Neural cell (in vitro differentiated cells): ENCODE data around the gene OPRM1. TPM values are rescaled to one million over a fixed set of nuclear protein-coding genes. Genes with fewer than 3 reads are reported as not detected.

Experiments used
- H2AFZ ChIP-seq: fragments of 200-600, 300-800 bp; sonication (generic), shearing (Covaris generic); 2 replicates; pipeline ENCODE4 v1.6.0; 2014; ENCODE audit warnings: low read depth, mild to moderate bottlenecking, antibody characterized with exemption, low read length, moderate library complexity
- H3F3A ChIP-seq: fragments of 200-600 bp; shearing (Covaris generic); 2 replicates; pipeline ENCODE4 v1.6.1; 2016; ENCODE audit warnings: mild to moderate bottlenecking, moderate library complexity, mixed read lengths, antibody characterized with exemption, low read length; ENCODE audit not compliant: insufficient read depth, poor library complexity, severe bottlenecking
- H3K27ac ChIP-seq: fragments of 200-600, 300-800 bp; sonication (generic), shearing (Covaris generic); 2 replicates; pipeline ENCODE4 v1.5.1; 2014; ENCODE audit warnings: mild to moderate bottlenecking, low read length, moderate library complexity
- H3K27me3 ChIP-seq: fragments of 300-800, 200-600 bp; sonication (generic), shearing (Covaris generic); 2 replicates; pipeline ENCODE4 v1.6.0; 2014; ENCODE audit warnings: mild to moderate bottlenecking, low read depth, low read length, moderate library complexity; ENCODE audit not compliant: insufficient read depth
- H3K36me3 ChIP-seq: fragments of 300-800, 200-600 bp; sonication (generic), shearing (Covaris generic); 2 replicates; pipeline ENCODE4 v1.5.1; 2014; ENCODE audit warnings: mild to moderate bottlenecking, antibody characterized with exemption, low read length, moderate library complexity; ENCODE audit not compliant: insufficient read depth
- H3K4me2 ChIP-seq: fragments of 300-800, 200-600 bp; sonication (generic), shearing (Covaris generic); 2 replicates; pipeline ENCODE4 v1.6.0; 2014; ENCODE audit warnings: mild to moderate bottlenecking, low read length
- H3K4me3 ChIP-seq: fragments of 300-800, 200-600 bp; sonication (generic), shearing (Covaris generic); 2 replicates; pipeline ENCODE4 v1.5.1; 2014; ENCODE audit warnings: mild to moderate bottlenecking, low read length, moderate library complexity
- H3K79me2 ChIP-seq: fragments of 200-600 bp; shearing (Covaris generic); replicated peaks from 2 replicates; pipeline ENCODE4 v1.6.0; 2014; ENCODE audit warnings: mild to moderate bottlenecking, low read length, moderate library complexity; ENCODE audit not compliant: insufficient read depth
- H3K9ac ChIP-seq: fragments of 300-800, 200-600 bp; sonication (generic), shearing (Covaris generic); 2 replicates; pipeline ENCODE4 v1.6.1; 2016; ENCODE audit warnings: mild to moderate bottlenecking, low read length, mixed read lengths
- H3K9me2 ChIP-seq: fragments of 200-600 bp; shearing (Covaris generic); 2 replicates; pipeline ENCODE4 v1.6.1; 2016; ENCODE audit warnings: mild to moderate bottlenecking, low read length, mixed read lengths; ENCODE audit not compliant: insufficient read depth
- H3K9me3 ChIP-seq: fragments of 200-600, 300-800 bp; sonication (generic), shearing (Covaris generic); 2 replicates; pipeline ENCODE4 v1.6.1; 2016; ENCODE audit warnings: mild to moderate bottlenecking, mixed run types, low read length, moderate library complexity, mixed read lengths
- H4K20me1 ChIP-seq: fragments of 200-600 bp; shearing (Covaris generic); 2 replicates; pipeline ENCODE4 v1.6.1; 2016; ENCODE audit warnings: mild to moderate bottlenecking, mixed run types; ENCODE audit not compliant: insufficient read depth
- CTCF ChIP-seq: fragments of 450-650 bp; IDR thresholded peaks from 2 replicates; pipeline ENCODE4 v1.5.1; 2014; ENCODE audit warnings: antibody characterized with exemption, mild to moderate bottlenecking, moderate library complexity; ENCODE audit not compliant: poor library complexity, severe bottlenecking
- EP300 ChIP-seq: fragments of 450-650 bp; conservative IDR thresholded peaks from 2 replicates; pipeline ENCODE4 v1.6.1; 2014; ENCODE audit warnings: antibody characterized with exemption, mild to moderate bottlenecking, moderate library complexity; ENCODE audit not compliant: poor library complexity, severe bottlenecking
- EZH2 ChIP-seq: fragments of 200-600, 300-800 bp; shearing (Covaris generic), sonication (generic); IDR thresholded peaks from 2 replicates; pipeline ENCODE4 v1.6.1; 2014; ENCODE audit warnings: antibody characterized with exemption, low read length, borderline replicate concordance, mild to moderate bottlenecking; ENCODE audit not compliant: insufficient read depth, poor library complexity, severe bottlenecking
- MXI1 ChIP-seq: fragments of 450-650 bp; conservative IDR thresholded peaks from 2 replicates; pipeline ENCODE4 v1.6.1; 2014; ENCODE audit warnings: antibody characterized with exemption, mild to moderate bottlenecking; ENCODE audit not compliant: poor library complexity, severe bottlenecking
- POLR2AphosphoS5 ChIP-seq: IDR thresholded peaks from 2 replicates; pipeline ENCODE4 v1.6.1; 2012
- RAD21 ChIP-seq: fragments of 450-650 bp; conservative IDR thresholded peaks from 2 replicates; pipeline ENCODE4 v1.6.1; 2014; ENCODE audit warnings: antibody characterized with exemption, mild to moderate bottlenecking, moderate library complexity
- REST ChIP-seq: IDR thresholded peaks from 2 replicates; pipeline ENCODE4 v1.6.1; 2012; ENCODE audit warnings: borderline replicate concordance
- SMC3 ChIP-seq: fragments of 450-650 bp; conservative IDR thresholded peaks from 2 replicates; pipeline ENCODE4 v1.6.1; 2014; ENCODE audit warnings: antibody characterized with exemption, mild to moderate bottlenecking, moderate library complexity; ENCODE audit not compliant: poor library complexity
- TAF1 ChIP-seq: IDR thresholded peaks from 2 replicates; pipeline ENCODE4 v1.6.1; 2012; ENCODE audit warnings: low read depth
- polyA plus RNA-seq: library from polyadenylated mRNA; depleted of rRNA; stranded (reverse); fragments of >200 nt; gene quantifications from 2 replicates; pipeline ENCODE4 v1.2.3, GENCODE V29; 2014

The OPRM1 gene
- polyA plus RNA-seq, 1 donor from 2014 or later = 1.5 TPM

DNA sequence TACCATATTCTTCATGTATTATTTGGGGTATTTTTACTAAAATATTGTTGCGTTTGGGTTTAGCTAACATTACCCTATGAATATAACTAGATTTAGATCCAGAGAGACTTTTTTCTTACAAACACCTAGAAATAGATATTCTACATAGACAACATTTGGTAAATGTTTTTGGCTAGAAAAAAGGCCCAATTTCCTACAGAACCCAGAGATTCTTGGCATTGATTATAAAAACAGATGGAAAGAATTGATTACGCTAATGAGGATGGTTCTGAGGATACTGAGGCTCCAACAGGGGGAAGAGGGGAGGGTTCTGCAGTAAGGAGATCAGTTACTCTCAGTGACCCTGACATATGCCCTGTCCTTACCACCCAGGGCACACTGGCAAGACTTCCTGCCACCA lies 194.3 kb downstream of the OPRM1 start (continued):
- TF ChIP-seq EP300 = no peak
- no peak for TF ChIP-seq MXI1

GRCh38 chr6:154234019-154234772 lies 195.2 kb downstream of the OPRM1 start:
- no peaks in the 10 kb centered on the region for H4K20me1 ChIP-seq
- no peaks in the 10 kb centered on the region for H3F3A ChIP-seq
- no peaks in the 10 kb centered on the region for H3K9me2 ChIP-seq
- H2AFZ ChIP-seq = no peak overlapping the region
- no peaks in the 10 kb centered on the region for H3K36me3 ChIP-seq
- H3K27ac ChIP-seq = no peak overlapping the region
- TF ChIP-seq CTCF = no peak
- TF ChIP-seq MXI1 = no peak
- TF ChIP-seq POLR2AphosphoS5 = no peak
- TF ChIP-seq EZH2 = no peak
- no peak for TF ChIP-seq EP300
- no peak for TF ChIP-seq SMC3
- no peak for TF ChIP-seq RAD21
- TF ChIP-seq TAF1 = no peak
- no peak for TF ChIP-seq REST
- H3K9me3 ChIP-seq = no peaks in the 10 kb centered on the region
- no peak overlapping the region for H3K4me3 ChIP-seq
- no peak overlapping the region for H3K4me2 ChIP-seq
- no peaks in the 10 kb centered on the region for H3K79me2 ChIP-seq
- H3K27me3 ChIP-seq = no peaks in the 10 kb centered on the region
- H3K9ac ChIP-seq = no peak overlapping the region

DNA sequence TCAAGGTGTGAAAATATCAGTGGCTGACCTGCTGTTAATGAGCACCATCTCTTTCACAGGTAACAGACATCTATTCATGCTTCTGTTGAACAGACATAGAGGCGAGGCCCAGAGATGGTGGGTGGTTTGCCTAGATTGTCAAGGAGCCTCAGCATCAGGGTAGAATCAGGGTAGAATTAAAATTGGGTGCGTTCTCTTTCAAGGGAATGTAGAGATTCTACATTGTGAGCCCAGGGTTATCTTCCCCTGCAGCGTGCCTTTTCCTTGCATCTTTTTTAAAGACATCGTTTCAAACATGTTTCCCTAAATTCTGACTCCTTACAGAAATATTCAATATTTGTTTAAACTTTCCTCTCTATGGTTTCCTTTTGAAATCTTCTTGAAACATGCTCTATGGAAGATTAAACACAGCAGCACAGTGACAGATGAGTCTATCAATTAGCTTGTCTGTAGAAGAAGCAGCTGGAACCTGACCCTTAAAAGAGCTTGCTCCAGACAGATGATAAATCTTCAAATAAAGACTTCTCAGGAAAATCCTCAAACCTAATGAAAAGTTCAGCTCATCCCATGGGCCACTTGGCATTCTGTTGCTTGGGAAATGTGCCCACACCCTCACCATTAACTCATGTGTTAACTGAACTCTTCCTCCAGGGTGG lies 197.7 kb downstream of the OPRM1 start:
- Histone ChIP-seq H3K9ac (no peak overlapping the region), H4K20me1 (no peaks in the 10 kb centered on the region), H3K9me2 (no peaks in the 10 kb centered on the region), H3K27me3 (no peaks in the 10 kb centered on the region), H3K4me2 (no peak overlapping the region), H3F3A (no peaks in the 10 kb centered on the region), H3K27ac (no peak overlapping the region), H3K4me3 (no peak overlapping the region), H3K79me2 (no peaks in the 10 kb centered on the region), H2AFZ (no peak overlapping the region), H3K36me3 (no peaks in the 10 kb centered on the region), H3K9me3 (no peaks in the 10 kb centered on the region)
- TF ChIP-seq POLR2AphosphoS5 (no peak), EP300 (no peak)
